ENCODE measurements around the gene MCU. TPM values are rescaled to one million over a fixed set of nuclear protein-coding genes. Genes with fewer than 3 reads are reported as not detected.
"Not testable (repeated sequence)": the region's sequence is repeated elsewhere in the genome, so short reads cannot be mapped to it uniquely, and the experiment has no call there.

MCU gene
- total RNA-seq, 1 donor from 2014 or later: 12.2 TPM

GRCh38 chr10:72686430-72686829, 5.5 kb upstream of the MCU start:
- intact Hi-C loops (cut with micrococcal nuclease): not testable (repeated sequence)

- intact Hi-C loops (cut with micrococcal nuclease): no loop called here
These were observed 4.9 kb upstream of the MCU start for GRCh38 chr10:72687035-72687434.

GRCh38 chr10:72688208-72688651, 3.7 kb upstream of the MCU start:
- intact Hi-C loops (cut with micrococcal nuclease): no loop called here

- intact Hi-C loops (cut with micrococcal nuclease): no loop called here
These were observed 2.3 kb upstream of the MCU start for GRCh38 chr10:72689660-72690059.

- intact Hi-C loops (cut with micrococcal nuclease): no loop called here
These were observed 1.7 kb upstream of the MCU start for GRCh38 chr10:72690071-72690755.

- intact Hi-C loops (cut with micrococcal nuclease): no loop called here
These were observed 477 bp upstream of the MCU start for GRCh38 chr10:72691470-72691862.

GRCh38 chr10:72692744-72692993, 726 bp downstream of the MCU start:
- intact Hi-C loops (cut with micrococcal nuclease): loop anchor here (2.0 kb wide), 2 partner anchors 66 to 328 kb away; partner anchors contain the start of gene MICU1

- intact Hi-C loops (cut with micrococcal nuclease): loop anchor here (2.0 kb wide), 2 partner anchors 66 to 328 kb away; partner anchors contain the start of gene MICU1
These were observed 1.2 kb downstream of the MCU start for GRCh38 chr10:72692994-72693781.

GRCh38 chr10:72694476-72695369, 2.8 kb downstream of the MCU start:
- intact Hi-C loops (cut with micrococcal nuclease): loop anchor here (1.0 kb wide), 1 partner anchor 140 kb away; no protein-coding TSS in a partner anchor

- intact Hi-C loops (cut with micrococcal nuclease): no loop called here
These were observed 3.6 kb downstream of the MCU start for GRCh38 chr10:72695496-72695895.

- intact Hi-C loops (cut with micrococcal nuclease): no loop called here
These were observed 5.8 kb downstream of the MCU start for GRCh38 chr10:72697716-72698115.

- intact Hi-C loops (cut with micrococcal nuclease): not testable (repeated sequence)
These were observed 10.5 kb downstream of the MCU start for GRCh38 chr10:72702465-72702864.

GRCh38 chr10:72702868-72703581, 11.1 kb downstream of the MCU start:
- intact Hi-C loops (cut with micrococcal nuclease): no loop called here

- intact Hi-C loops (cut with micrococcal nuclease): no loop called here
These were observed 12.2 kb downstream of the MCU start for GRCh38 chr10:72704117-72704516.

GRCh38 chr10:72709041-72709440, 17.1 kb downstream of the MCU start:
- intact Hi-C loops (cut with micrococcal nuclease): no loop called here

- intact Hi-C loops (cut with micrococcal nuclease): no loop called here
These were observed 20.2 kb downstream of the MCU start for GRCh38 chr10:72712136-72712535.

- intact Hi-C loops (cut with micrococcal nuclease): no loop called here
These were observed 28.1 kb downstream of the MCU start for GRCh38 chr10:72719941-72720592.

- intact Hi-C loops (cut with micrococcal nuclease): no loop called here
These were observed 29.1 kb downstream of the MCU start for GRCh38 chr10:72720814-72721660.

GRCh38 chr10:72727130-72727529, 35.2 kb downstream of the MCU start:
- intact Hi-C loops (cut with micrococcal nuclease): no loop called here

- intact Hi-C loops (cut with micrococcal nuclease): no loop called here
These were observed 36.5 kb downstream of the MCU start for GRCh38 chr10:72728462-72728861.

Data from T-helper 2 cell treated with Interferon-gamma antibody and Interleukin-4, amounts not matched to agents 100 ng/mL and 5 ng/mL, for 36 hours (primary cell).